ENCODE data around the gene LSM6. TPM values are rescaled to one million over a fixed set of nuclear protein-coding genes. Genes with fewer than 3 reads are reported as not detected.

The LSM6 gene
- total and polyA plus RNA-seq, 12 donors = 10.7 to 49.4 (median 25.7) TPM

DNA sequence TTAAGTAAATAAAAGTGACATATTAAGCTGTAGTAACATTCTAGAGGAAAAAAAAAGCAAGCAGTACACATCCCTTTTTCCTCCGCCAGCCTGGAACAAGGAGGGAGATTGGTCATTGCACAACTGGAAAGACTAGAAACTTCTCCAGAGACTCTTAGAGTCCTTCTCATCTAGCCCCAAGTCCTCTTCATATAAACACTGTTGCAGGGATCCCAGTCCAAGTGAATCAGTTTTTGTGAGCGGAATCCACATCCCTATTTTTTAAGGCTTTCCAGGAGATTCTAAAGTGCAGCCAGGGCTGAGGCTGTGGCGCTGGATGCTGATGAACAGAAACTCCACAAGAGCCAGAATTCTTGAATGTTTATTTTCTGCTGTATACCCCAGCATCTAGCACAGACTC lies 62.6 kb downstream of the LSM6 start:
- Histone ChIP-seq H3K36me3 (replicated peaks in 1 of 2) (no peaks in the 10 kb centered on the region), H3K27ac (no peak overlapping the region), H3K27me3 (no peaks in the 10 kb centered on the region), H3K4me1 (replicated peaks in 1 of 2) (peaks cover 19 to 20% of the 10 kb centered on the region in 2 donors), H3K9me3 (replicated peaks in 1 of 3) (no peaks in the 10 kb centered on the region), H3K4me3 (no peak overlapping the region)
- intact Hi-C loops (cut with DNase I) = no loop called here
- 90 to 97% (median 94%) methylated on average over 3 of the region's 3 CpGs for WGBS, 4 donors
- TF ChIP-seq POLR2A (IDR thresholded peaks at IDR 0.05) = no peak
- TF ChIP-seq, protein P1, sequence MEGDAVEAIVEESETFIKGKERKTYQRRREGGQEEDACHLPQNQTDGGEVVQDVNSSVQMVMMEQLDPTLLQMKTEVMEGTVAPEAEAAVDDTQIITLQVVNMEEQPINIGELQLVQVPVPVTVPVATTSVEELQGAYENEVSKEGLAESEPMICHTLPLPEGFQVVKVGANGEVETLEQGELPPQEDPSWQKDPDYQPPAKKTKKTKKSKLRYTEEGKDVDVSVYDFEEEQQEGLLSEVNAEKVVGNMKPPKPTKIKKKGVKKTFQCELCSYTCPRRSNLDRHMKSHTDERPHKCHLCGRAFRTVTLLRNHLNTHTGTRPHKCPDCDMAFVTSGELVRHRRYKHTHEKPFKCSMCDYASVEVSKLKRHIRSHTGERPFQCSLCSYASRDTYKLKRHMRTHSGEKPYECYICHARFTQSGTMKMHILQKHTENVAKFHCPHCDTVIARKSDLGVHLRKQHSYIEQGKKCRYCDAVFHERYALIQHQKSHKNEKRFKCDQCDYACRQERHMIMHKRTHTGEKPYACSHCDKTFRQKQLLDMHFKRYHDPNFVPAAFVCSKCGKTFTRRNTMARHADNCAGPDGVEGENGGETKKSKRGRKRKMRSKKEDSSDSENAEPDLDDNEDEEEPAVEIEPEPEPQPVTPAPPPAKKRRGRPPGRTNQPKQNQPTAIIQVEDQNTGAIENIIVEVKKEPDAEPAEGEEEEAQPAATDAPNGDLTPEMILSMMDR (IDR thresholded peaks at IDR 0.05) = no peak
- DNase-seq = no peak

Other genes starting within 250 kb of the LSM6 start
- gene ZNF827, start 236.9 kb upstream of the LSM6 start, total RNA-seq = 10 to 100 TPM; 16.5 to 37.1 (median 26.0) TPM
- 10 to 100 TPM in 2 of 3 donors, 1 to 10 TPM in 1; 8.0 to 16.8 (median 14.0) TPM for gene ZNF827, start 236.9 kb upstream of the LSM6 start, polyA plus RNA-seq
- gene REELD1, start 38.8 kb downstream of the LSM6 start, total RNA-seq = under 1 TPM in 2 of 9 donors, not detected in 7; 0.14 to 0.33 TPM
- 1 to 10 TPM in 1 of 3 donors, under 1 TPM in 2; 0.40 to 1.1 (median 0.80) TPM for gene REELD1, start 38.8 kb downstream of the LSM6 start, polyA plus RNA-seq